Endodermal cell (in vitro differentiated cells): ENCODE results near the gene YY1AP1. TPM values are rescaled to one million over a fixed set of nuclear protein-coding genes. Genes with fewer than 3 reads are reported as not detected.
"Not testable (repeated sequence)": the region's sequence is repeated elsewhere in the genome, so short reads cannot be mapped to it uniquely, and the experiment has no call there.

ENCODE experiments used
- DNase-seq: peaks from one replicate; pipeline ENCODE4 v3.0.0-alpha.2; 2017
- H3K27ac ChIP-seq: 2 replicates; pipeline ENCODE4 v1.5.1; 2013; ENCODE audit warnings: mild to moderate bottlenecking, low read depth, low read length, moderate library complexity
- H3K27me3 ChIP-seq: 2 replicates; pipeline ENCODE4 v1.6.1; 2013; ENCODE audit warnings: mild to moderate bottlenecking, low read length, moderate library complexity; ENCODE audit not compliant: insufficient read depth, control insufficient read depth, poor library complexity, severe bottlenecking
- H3K36me3 ChIP-seq: 2 replicates; pipeline ENCODE4 v1.7.0; 2013; ENCODE audit warnings: mild to moderate bottlenecking, low read length, moderate library complexity; ENCODE audit not compliant: control insufficient read depth, insufficient read depth
- H3K4me1 ChIP-seq: one replicate; pipeline ENCODE4 v1.7.0; 2013; ENCODE audit warnings: low read length; ENCODE audit not compliant: control insufficient read depth, insufficient read depth
- H3K4me3 ChIP-seq: 2 replicates; pipeline ENCODE4 v1.5.1; 2013; ENCODE audit warnings: mild to moderate bottlenecking, low read length, moderate library complexity
- H3K9ac ChIP-seq: 2 replicates; pipeline ENCODE4 v1.6.1; 2013; ENCODE audit warnings: mild to moderate bottlenecking, low read length, moderate library complexity; ENCODE audit not compliant: poor library complexity, severe bottlenecking; ENCODE audit errors: extremely low read depth
- H3K9me3 ChIP-seq: 2 replicates; pipeline ENCODE4 v1.6.1; 2013; ENCODE audit warnings: mild to moderate bottlenecking, low read length, moderate library complexity; ENCODE audit not compliant: control insufficient read depth
- H3K27ac Mint-ChIP-seq: 2 replicates; pipeline ENCODE4 v1.8.0; 2020; ENCODE audit warnings: mixed read lengths
- H3K27me3 Mint-ChIP-seq: 2 replicates; pipeline ENCODE4 v1.8.0; 2021; ENCODE audit warnings: mild to moderate bottlenecking, mixed read lengths; ENCODE audit not compliant: insufficient read depth
- H3K36me3 Mint-ChIP-seq: 2 replicates; pipeline ENCODE4 v1.8.0; 2020; ENCODE audit warnings: low read depth, mixed read lengths
- H3K4me1 Mint-ChIP-seq: 2 replicates; pipeline ENCODE4 v1.8.0; 2020; ENCODE audit warnings: mixed read lengths
- H3K4me3 Mint-ChIP-seq: 2 replicates; pipeline ENCODE4 v1.8.0; 2020; ENCODE audit warnings: mild to moderate bottlenecking, moderate library complexity, mixed read lengths
- H3K9me3 Mint-ChIP-seq: 2 replicates; pipeline ENCODE4 v1.8.0; 2020; ENCODE audit warnings: mild to moderate bottlenecking, mixed read lengths
- WGBS, 2 experiments: methylation state at CpG; one replicate each; pipeline versions ENCODE4 v1.1.5 to v1.1.7; 2013; ENCODE audit warnings: missing lambda C conversion rate in 2 of 2, mixed read lengths in 1 of 2; ENCODE audit not compliant: insufficient coverage in 1 of 2, insufficient read length in 1 of 2; 5-methylcytosine and 5-hydroxymethylcytosine counted together
- total RNA-seq, 2 donors: library from RNA; stranded (reverse); fragmentation: NEBNext Ultra II Directional in 1 of 2; extraction: Animal tissue kit (Norgen Biotek cat#: 25700) in 1 of 2; gene quantifications; 2 replicates in 1 of 2; 3 replicates in 1 of 2; pipeline ENCODE4 v1.2.1, GENCODE V29; 2021
- TF ChIP-seq, protein P1 (sequence below): fragments of 200-600 bp; sonication (generic); conservative IDR thresholded peaks from 2 replicates; pipeline ENCODE4 v1.5.0; 2021; ENCODE audit warnings: antibody characterized with exemption, mild to moderate bottlenecking

The YY1AP1 gene
- total RNA-seq, 2 donors from 2014 or later, result 44.2 to 45.8 TPM

DNA sequence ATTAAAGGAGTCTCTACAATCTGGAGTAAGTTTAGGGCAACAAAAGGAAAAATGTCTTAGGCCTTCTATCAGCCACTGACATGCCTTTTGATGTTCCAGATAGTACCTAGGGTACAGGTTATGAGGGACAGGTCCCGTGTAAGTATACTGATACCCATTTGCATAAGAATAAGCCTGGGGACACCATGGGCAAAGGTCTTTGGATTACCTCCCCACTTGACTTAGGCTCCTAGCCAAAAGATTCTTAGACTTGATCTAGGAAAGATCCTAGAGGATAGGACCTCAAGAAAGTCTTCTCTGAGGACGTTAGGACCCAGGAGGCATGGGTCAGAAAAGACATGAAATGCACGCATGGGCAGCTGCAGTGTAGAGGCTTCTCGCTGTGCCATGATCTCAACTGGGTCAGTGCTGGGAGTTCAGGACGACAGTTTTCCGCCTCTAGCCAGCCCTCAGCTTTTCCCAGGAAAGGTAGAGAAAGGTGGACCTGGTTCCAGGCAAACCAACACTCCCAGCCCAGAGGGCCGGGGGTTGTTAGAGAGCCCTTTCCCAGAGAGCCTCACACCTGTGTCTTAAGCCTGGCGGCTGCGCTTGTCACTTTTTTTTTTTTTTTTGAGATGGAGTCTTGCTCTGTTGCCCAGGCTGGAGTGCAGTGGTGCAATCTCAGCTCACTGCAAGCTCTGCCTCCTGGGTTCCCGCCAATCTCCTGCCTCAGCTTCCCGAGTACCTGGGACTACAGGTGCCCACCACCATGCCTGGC is 52.0 kb downstream of the YY1AP1 start:
- TF ChIP-seq, protein P1, sequence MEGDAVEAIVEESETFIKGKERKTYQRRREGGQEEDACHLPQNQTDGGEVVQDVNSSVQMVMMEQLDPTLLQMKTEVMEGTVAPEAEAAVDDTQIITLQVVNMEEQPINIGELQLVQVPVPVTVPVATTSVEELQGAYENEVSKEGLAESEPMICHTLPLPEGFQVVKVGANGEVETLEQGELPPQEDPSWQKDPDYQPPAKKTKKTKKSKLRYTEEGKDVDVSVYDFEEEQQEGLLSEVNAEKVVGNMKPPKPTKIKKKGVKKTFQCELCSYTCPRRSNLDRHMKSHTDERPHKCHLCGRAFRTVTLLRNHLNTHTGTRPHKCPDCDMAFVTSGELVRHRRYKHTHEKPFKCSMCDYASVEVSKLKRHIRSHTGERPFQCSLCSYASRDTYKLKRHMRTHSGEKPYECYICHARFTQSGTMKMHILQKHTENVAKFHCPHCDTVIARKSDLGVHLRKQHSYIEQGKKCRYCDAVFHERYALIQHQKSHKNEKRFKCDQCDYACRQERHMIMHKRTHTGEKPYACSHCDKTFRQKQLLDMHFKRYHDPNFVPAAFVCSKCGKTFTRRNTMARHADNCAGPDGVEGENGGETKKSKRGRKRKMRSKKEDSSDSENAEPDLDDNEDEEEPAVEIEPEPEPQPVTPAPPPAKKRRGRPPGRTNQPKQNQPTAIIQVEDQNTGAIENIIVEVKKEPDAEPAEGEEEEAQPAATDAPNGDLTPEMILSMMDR, result no peak
- Histone ChIP-seq H3K27me3 (no peaks in the 10 kb centered on the region), H3K36me3 (no peaks in the 10 kb centered on the region), H3K9me3 (peaks cover 15% of the 10 kb centered on the region), H3K27ac (no peak overlapping the region), H3K4me3 (no peak overlapping the region), H3K9ac (no peak overlapping the region), H3K4me1 (no peaks in the 10 kb centered on the region)
- WGBS, 2 experiments, result 90 to 94% methylated on average over 6 to 11 of the region's 11 CpGs
- no peak for DNase-seq
- Mint-ChIP-seq H3K36me3 (peaks cover 2% of the 10 kb centered on the region), H3K4me3 (no peak overlapping the region), H3K27ac (no peak overlapping the region), H3K4me1 (peaks cover 10% of the 10 kb centered on the region), H3K27me3 (peaks cover 4% of the 10 kb centered on the region), H3K9me3 (peaks cover 29% of the 10 kb centered on the region)

DNA sequence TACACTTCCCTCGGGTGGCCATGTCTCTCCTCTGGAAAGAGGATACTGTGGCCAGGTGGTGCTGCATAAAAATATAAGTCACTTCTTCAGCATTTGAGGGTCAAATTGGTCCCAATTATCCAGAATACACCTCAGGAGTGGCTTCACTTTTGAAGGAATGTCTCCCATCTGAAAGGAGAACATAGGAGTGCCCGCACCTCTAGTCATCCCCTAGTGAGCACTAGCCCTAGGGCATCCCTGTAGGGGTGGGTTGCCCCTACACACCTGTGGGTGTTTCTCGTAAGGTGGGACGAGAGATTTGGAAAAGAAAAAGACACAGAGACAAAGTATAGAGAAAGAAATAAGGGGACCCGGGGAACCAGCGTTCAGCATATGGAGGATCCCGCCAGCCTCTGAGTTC is 62.1 kb downstream of the YY1AP1 start:
- 86 to 90% methylated on average over 1 to 2 of the region's 7 CpGs for WGBS, 2 experiments
- not testable (repeated sequence) for H3K4me3 Mint-ChIP-seq, H3K36me3 Mint-ChIP-seq, H3K27ac ChIP-seq, H3K4me3 ChIP-seq, H3K9ac ChIP-seq, H3K27me3 ChIP-seq, DNase-seq, H3K36me3 ChIP-seq, H3K4me1 ChIP-seq
- peaks cover 21% of the 10 kb centered on the region for H3K27me3 Mint-ChIP-seq
- peaks cover 41% of the 10 kb centered on the region for H3K9me3 Mint-ChIP-seq
- H3K4me1 Mint-ChIP-seq, result peaks cover 11% of the 10 kb centered on the region
- peaks cover 42% of the 10 kb centered on the region for H3K9me3 ChIP-seq
- H3K27ac Mint-ChIP-seq, result peak overlapping the region; percentile 8

DNA sequence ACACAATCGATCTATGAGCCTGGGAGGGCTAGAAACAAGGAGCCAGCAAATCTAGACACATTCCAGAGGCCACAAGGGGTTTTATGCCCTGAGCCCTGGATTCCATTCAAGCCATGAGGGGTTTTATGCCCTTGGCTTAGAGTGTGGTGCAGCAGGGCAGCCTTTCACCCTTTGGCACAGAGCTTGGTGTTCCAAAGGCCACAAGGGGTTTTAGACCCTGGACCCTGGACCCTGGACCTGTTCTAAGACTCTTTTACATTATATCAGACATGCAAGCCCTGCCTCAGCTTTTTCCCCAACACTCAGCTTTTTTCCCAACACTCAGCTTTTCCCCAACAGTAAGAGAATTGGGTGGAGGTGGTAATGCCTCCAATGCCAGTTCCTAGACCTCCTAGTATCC is 65.2 kb downstream of the YY1AP1 start:
- peaks cover 21% of the 10 kb centered on the region for H3K27me3 Mint-ChIP-seq
- Histone ChIP-seq H3K36me3 (no peaks in the 10 kb centered on the region), H3K4me1 (no peaks in the 10 kb centered on the region), H3K9me3 (peaks cover 42% of the 10 kb centered on the region), H3K27ac (no peak overlapping the region), H3K9ac (no peak overlapping the region), H3K27me3 (no peaks in the 10 kb centered on the region), H3K4me3 (no peak overlapping the region)
- H3K4me1 Mint-ChIP-seq, result peaks cover 11% of the 10 kb centered on the region
- no peak overlapping the region for H3K27ac Mint-ChIP-seq
- 88 to 91% methylated on average over 1 of the region's 1 CpG for WGBS, 2 experiments
- TF ChIP-seq, protein P1, result no peak
- H3K36me3 Mint-ChIP-seq, result peaks cover 12% of the 10 kb centered on the region
- no peak overlapping the region for H3K4me3 Mint-ChIP-seq
- no peak for DNase-seq
- H3K9me3 Mint-ChIP-seq, result peaks cover 43% of the 10 kb centered on the region
